OCI-LY7 (cell line): Measurements from ENCODE around the gene ADPRHL1. TPM values are rescaled to one million over a fixed set of nuclear protein-coding genes. Genes with fewer than 3 reads are reported as not detected.

Source experiments
- BruUV-seq: library from RNA; stranded (reverse); fragments of 400-500 nt; replicated peaks from 2 replicates; lab custom pipeline; 2021; lab: Mats Ljungman, UMichigan
- CTCF ChIA-PET: fragments of 300-600 bp; sonication (Branson Sonifier 250); formaldehyde crosslinking; loops from one replicate; lab custom pipeline; 2022; ENCODE audit warnings: antibody characterized with exemption; ENCODE audit not compliant: unreplicated experiment; lab: Charles Lee
- POLR2A ChIA-PET: fragments of 300-600 bp; sonication (Branson Sonifier 250); formaldehyde crosslinking; loops from one replicate; lab custom pipeline; 2022; ENCODE audit warnings: antibody characterized with exemption; lab: Charles Lee
- DNase-seq: peaks from one replicate; pipeline ENCODE4 v3.0.0-alpha.2; 2015; ENCODE audit warnings: low spot score
- H2AFZ ChIP-seq: fragments of 200-600 bp; sonication (generic), shearing (Covaris generic); 2 replicates; pipeline ENCODE4 v1.6.1; 2014; ENCODE audit warnings: mild to moderate bottlenecking, antibody characterized with exemption, low read length, moderate library complexity
- H3K27ac ChIP-seq: fragments of 200-600 bp; sonication (generic); 2 replicates; pipeline ENCODE4 v1.5.1; 2014; ENCODE audit warnings: mixed run types, low read depth, mild to moderate bottlenecking, moderate library complexity, low read length, inconsistent platforms; ENCODE audit not compliant: poor library complexity, severe bottlenecking
- H3K36me3 ChIP-seq: fragments of 200-600 bp; sonication (generic); 2 replicates; pipeline ENCODE4 v1.6.1; 2014; ENCODE audit warnings: mild to moderate bottlenecking, antibody characterized with exemption, low read length, moderate library complexity, mixed read lengths; ENCODE audit not compliant: insufficient read depth
- H3K4me1 ChIP-seq: fragments of 200-600 bp; sonication (generic); 2 replicates; pipeline ENCODE4 v1.5.1; 2014; ENCODE audit warnings: mild to moderate bottlenecking, low read length; ENCODE audit not compliant: insufficient read depth, poor library complexity, severe bottlenecking
- H3K4me2 ChIP-seq: fragments of 200-600 bp; sonication (generic); 2 replicates; pipeline ENCODE4 v1.6.1; 2014; ENCODE audit warnings: mild to moderate bottlenecking, low read length
- H3K4me3 ChIP-seq: fragments of 200-600 bp; sonication (generic); 2 replicates; pipeline ENCODE4 v1.5.1; 2014; ENCODE audit warnings: mild to moderate bottlenecking, low read depth, low read length; ENCODE audit not compliant: poor library complexity, severe bottlenecking
- H3K79me2 ChIP-seq: fragments of 200-600 bp; sonication (generic); 2 replicates; pipeline ENCODE4 v1.6.1; 2016; ENCODE audit warnings: low read depth, mild to moderate bottlenecking, low read length, moderate library complexity, mixed read lengths; ENCODE audit not compliant: insufficient read depth
- H3K9me2 ChIP-seq: fragments of 200-600 bp; sonication (generic); 2 replicates; pipeline ENCODE4 v1.6.1; 2016; ENCODE audit warnings: mild to moderate bottlenecking, low read length, mixed read lengths; ENCODE audit not compliant: insufficient read depth
- H3K9me3 ChIP-seq: fragments of 200-600 bp; sonication (generic); 2 replicates; pipeline ENCODE4 v1.6.1; 2014; ENCODE audit warnings: mild to moderate bottlenecking, mixed run types, low read length, mixed read lengths
- H4K20me1 ChIP-seq: fragments of 200-600 bp; sonication (generic); 2 replicates; pipeline ENCODE4 v1.6.1; 2014; ENCODE audit warnings: mild to moderate bottlenecking, antibody characterized with exemption, low read length, moderate library complexity, mixed read lengths; ENCODE audit not compliant: insufficient read depth
- EZH2phosphoT487 ChIP-seq: fragments of 200-600 bp; sonication (generic); IDR thresholded peaks from 2 replicates; pipeline ENCODE4 v1.6.1; 2018; ENCODE audit warnings: low read depth, borderline replicate concordance, mild to moderate bottlenecking, mixed run types, antibody characterized with exemption, low read length, moderate library complexity, mixed read lengths
- intact Hi-C: fragments of 100-400 bp; cut with micrococcal nuclease; formaldehyde crosslinking; loops from one replicate; pipeline ENCODE4 v1.10.0; 2022; ENCODE audit not compliant: unreplicated experiment
- total RNA-seq, 2 experiments: library from RNA; depleted of rRNA in 1 of 2; stranded (reverse); fragments of >200 nt in 1 of 2; shearing (Covaris generic) in 1 of 2; gene quantifications; 2 replicates each; pipeline ENCODE4 v1.2.3, GENCODE V29; 2014 to 2022
- TF ChIP-seq, protein P1 (sequence below): fragments of 200-600 bp; sonication (generic); conservative IDR thresholded peaks from 2 replicates; pipeline ENCODE4 v1.5.1; 2014; ENCODE audit warnings: mild to moderate bottlenecking, antibody characterized with exemption, low read length, moderate library complexity, mixed read lengths

The ADPRHL1 gene
- total RNA-seq, 2 experiments from 2014 or later: 2.5 to 6.2 TPM

DNA sequence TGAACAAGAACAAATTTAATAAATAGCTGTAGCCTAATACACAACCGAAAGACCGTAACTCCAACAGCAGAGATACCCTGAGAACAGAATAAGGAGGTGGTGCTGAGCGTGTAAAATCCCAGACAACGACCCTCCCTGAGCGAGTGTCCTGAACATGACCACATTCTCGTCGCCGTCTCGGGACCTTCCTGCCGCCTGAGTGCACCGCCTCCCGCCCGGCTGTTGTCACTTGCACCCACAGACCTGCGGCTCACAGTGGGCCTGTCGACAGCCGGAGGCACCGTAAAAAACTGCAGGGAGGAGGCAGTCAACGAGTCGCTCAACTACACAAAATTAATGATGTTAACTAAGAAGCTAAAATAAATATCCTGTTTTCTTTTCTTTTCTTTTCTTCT lies 53.5 kb downstream of the ADPRHL1 start:
- Histone ChIP-seq H3K4me1 (peaks cover 11% of the 10 kb centered on the region), H4K20me1 (no peaks in the 10 kb centered on the region), H3K9me3 (no peaks in the 10 kb centered on the region), H3K4me3 (no peak overlapping the region), H3K27ac (no peak overlapping the region), H2AFZ (no peak overlapping the region), H3K36me3 (no peaks in the 10 kb centered on the region), H3K4me2 (no peak overlapping the region), H3K79me2 (no peaks in the 10 kb centered on the region), H3K9me2 (no peaks in the 10 kb centered on the region)
- ChIA-PET CTCF (no interaction called here), POLR2A (interaction anchor here (0.7 kb wide), 1 partner anchor 20 kb away, joined by 3 read pairs; no protein-coding TSS in a partner anchor)
- no peak for DNase-seq
- BruUV-seq: no TSS peak
- no peak for TF ChIP-seq EZH2phosphoT487
- TF ChIP-seq, protein P1, sequence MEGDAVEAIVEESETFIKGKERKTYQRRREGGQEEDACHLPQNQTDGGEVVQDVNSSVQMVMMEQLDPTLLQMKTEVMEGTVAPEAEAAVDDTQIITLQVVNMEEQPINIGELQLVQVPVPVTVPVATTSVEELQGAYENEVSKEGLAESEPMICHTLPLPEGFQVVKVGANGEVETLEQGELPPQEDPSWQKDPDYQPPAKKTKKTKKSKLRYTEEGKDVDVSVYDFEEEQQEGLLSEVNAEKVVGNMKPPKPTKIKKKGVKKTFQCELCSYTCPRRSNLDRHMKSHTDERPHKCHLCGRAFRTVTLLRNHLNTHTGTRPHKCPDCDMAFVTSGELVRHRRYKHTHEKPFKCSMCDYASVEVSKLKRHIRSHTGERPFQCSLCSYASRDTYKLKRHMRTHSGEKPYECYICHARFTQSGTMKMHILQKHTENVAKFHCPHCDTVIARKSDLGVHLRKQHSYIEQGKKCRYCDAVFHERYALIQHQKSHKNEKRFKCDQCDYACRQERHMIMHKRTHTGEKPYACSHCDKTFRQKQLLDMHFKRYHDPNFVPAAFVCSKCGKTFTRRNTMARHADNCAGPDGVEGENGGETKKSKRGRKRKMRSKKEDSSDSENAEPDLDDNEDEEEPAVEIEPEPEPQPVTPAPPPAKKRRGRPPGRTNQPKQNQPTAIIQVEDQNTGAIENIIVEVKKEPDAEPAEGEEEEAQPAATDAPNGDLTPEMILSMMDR: no peak
- intact Hi-C loops: no loop called here

DNA sequence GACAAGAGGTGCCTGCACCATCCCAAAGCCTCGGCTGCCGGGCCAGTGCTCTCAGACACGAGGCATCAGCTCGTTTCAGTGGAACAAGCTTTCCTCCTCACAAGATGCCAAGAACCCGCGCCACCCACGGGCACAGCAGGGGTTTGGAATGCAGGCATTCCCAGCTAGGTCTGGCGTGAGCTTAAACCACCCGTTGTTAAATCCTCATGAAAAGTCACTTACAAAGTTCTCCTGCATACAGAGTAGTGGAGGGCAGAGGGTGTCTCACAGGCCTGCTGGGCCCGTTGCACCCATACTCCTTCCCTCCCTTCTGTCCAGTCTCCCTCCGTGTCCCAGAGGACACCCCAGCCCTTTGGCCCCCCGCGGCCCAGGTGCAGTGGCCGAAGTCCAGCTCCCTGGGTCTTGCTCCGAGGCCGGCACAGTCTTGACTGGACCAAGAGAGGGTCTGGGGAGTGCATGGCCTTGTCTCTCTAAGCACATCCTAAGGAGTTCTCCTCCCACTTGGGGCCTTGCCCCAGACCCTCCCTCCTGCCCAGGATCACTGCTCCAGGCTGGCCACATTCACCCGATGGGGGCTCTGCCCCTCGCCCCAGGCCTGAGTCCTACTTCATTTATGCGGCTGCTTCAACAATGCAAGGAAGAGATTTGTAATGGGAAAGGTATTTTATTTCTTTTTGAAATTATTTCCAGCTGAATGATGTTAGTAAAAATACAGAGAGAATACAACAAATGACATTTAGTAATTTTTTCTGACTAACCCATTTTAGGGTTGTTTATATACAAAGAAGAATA lies 54.1 kb downstream of the ADPRHL1 start:
- Histone ChIP-seq H2AFZ (no peak overlapping the region), H3K79me2 (no peaks in the 10 kb centered on the region), H3K9me2 (no peaks in the 10 kb centered on the region), H3K36me3 (no peaks in the 10 kb centered on the region), H3K4me3 (no peak overlapping the region), H3K4me1 (peaks cover 14% of the 10 kb centered on the region), H3K9me3 (no peaks in the 10 kb centered on the region), H3K4me2 (no peak overlapping the region), H4K20me1 (no peaks in the 10 kb centered on the region), H3K27ac (no peak overlapping the region)
- intact Hi-C loops: no loop called here
- no TSS peak for BruUV-seq
- no peak for DNase-seq
- CTCF ChIA-PET: interaction anchor here (0.6 kb wide), 1 partner anchor 22 kb away, joined by 4 read pairs; no protein-coding TSS in a partner anchor
- POLR2A ChIA-PET: no interaction called here
- TF ChIP-seq EZH2phosphoT487: no peak
- TF ChIP-seq, protein P1: no peak

DNA sequence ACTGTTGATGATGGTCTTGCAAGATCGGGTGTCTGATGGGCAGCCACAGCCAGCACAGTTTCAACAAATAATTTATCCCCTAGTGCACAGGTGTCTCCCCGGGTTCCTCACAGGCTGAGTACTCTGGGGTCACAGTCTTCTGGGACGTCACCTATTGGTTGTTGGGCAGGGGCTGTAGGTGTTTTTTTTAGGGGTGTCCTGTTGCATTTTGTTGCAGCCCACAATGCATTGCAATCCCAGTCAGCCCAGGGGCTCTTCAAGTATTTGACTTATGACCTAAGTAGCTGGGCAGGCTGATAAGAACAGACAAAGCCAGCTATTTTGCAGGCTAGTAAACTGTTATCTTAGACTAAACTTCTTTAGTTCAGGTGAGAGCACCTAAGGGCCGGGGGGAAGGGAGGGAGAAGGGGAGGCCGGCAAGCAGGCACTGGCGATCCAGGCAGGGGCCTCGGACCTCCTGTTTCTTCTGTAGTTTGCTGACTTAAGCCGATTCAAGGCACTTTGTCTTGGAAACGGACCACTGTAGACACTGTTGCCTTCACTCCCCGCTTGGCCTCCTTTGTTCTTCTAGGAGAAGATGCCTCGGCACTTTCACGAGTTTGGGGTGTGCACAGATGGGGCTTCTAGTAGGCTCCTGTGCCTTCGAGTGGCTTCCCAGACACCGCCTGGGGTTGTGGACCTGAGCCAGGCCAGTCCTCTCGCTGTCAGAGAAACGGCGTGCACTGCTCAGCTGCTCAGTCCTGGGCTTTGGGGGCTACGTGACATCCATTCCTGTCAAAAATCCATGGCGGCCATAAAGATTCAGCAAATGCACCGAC lies 55.5 kb downstream of the ADPRHL1 start:
- Histone ChIP-seq H3K9me2 (no peaks in the 10 kb centered on the region), H3K4me2 (no peak overlapping the region), H2AFZ (no peak overlapping the region), H3K36me3 (no peaks in the 10 kb centered on the region), H3K79me2 (no peaks in the 10 kb centered on the region), H3K4me3 (no peak overlapping the region), H3K27ac (no peak overlapping the region), H4K20me1 (no peaks in the 10 kb centered on the region), H3K4me1 (peaks cover 15% of the 10 kb centered on the region), H3K9me3 (no peaks in the 10 kb centered on the region)
- POLR2A ChIA-PET: no interaction called here
- BruUV-seq: no TSS peak
- no peak for TF ChIP-seq EZH2phosphoT487
- TF ChIP-seq, protein P1: no peak
- no peak for DNase-seq
- CTCF ChIA-PET: no interaction called here
- intact Hi-C loops: no loop called here
